HG02759 (cell line): ENCODE data around the gene SRSF9.

Experiments used
- ATAC-seq: cut with Tn5 transposase; IDR thresholded peaks from one replicate; pipeline ENCODE4 v1.9.1; 2021; ENCODE audit warnings: mild to moderate bottlenecking, moderate library complexity; ENCODE audit not compliant: unreplicated experiment

SRSF9 gene

GRCh38 chr12:120413901-120414695 lies 55.5 kb downstream of the SRSF9 start:
- ATAC-seq: no peak

- ATAC-seq: no peak
These were observed 57.1 kb downstream of the SRSF9 start for GRCh38 chr12:120412421-120412820.
